A549 (cell line): ENCODE data around the gene ITGA2B.

Source experiments
- CBX2 ChIP-seq: fragments of 200-600 bp; sonication (generic); IDR thresholded peaks from 2 replicates; pipeline ENCODE4 v1.6.1; 2016; ENCODE audit warnings: low read depth, mild to moderate bottlenecking, borderline replicate concordance
- CTCF ChIP-seq: fragments of >200 bp; sonication (Bioruptor Twin); formaldehyde crosslinking; IDR thresholded peaks from 3 replicates; pipeline ENCODE4 v1.5.1; 2016
- KDM1A ChIP-seq: fragments of 200-600 bp; sonication (generic); IDR thresholded peaks from 2 replicates; pipeline ENCODE4 v1.6.1; 2016; ENCODE audit warnings: low read depth, mild to moderate bottlenecking
- MAFK ChIP-seq: fragments of 450-650 bp; IDR thresholded peaks from 2 replicates; pipeline ENCODE4 v1.6.1; 2014; ENCODE audit not compliant: partially characterized antibody
- NR3C1 ChIP-seq: fragments of >200 bp; sonication (Bioruptor Twin); formaldehyde crosslinking; IDR thresholded peaks from 3 replicates; pipeline ENCODE4 v1.6.1; 2017
- POLR2A ChIP-seq: IDR thresholded peaks from 2 replicates; pipeline ENCODE4 v1.6.1; 2012; ENCODE audit warnings: mild to moderate bottlenecking, low read length
- RAD21 ChIP-seq, 2 experiments: fragments of >200 bp in 1 of 2; sonication (Bioruptor Twin) in 1 of 2; formaldehyde crosslinking in 1 of 2; IDR thresholded peaks in 1 of 2; conservative IDR thresholded peaks in 1 of 2; 2 replicates in 1 of 2; 3 replicates in 1 of 2; pipeline ENCODE4 v1.6.1; 2012 to 2018; ENCODE audit warnings: inconsistent platforms in 1 of 2
- REST ChIP-seq: fragments of 200-600 bp; sonication (generic); IDR thresholded peaks from 2 replicates; pipeline ENCODE4 v1.6.1; 2016; ENCODE audit warnings: antibody characterized with exemption, mild to moderate bottlenecking, moderate library complexity
- TF ChIP-seq, protein P1 (sequence below): fragments of 250-450 bp; sonication (Bioruptor Pico); IDR thresholded peaks from 2 replicates; pipeline ENCODE4 v1.5.0; 2021; ENCODE audit warnings: mild to moderate bottlenecking, moderate library complexity, borderline replicate concordance

DNA sequence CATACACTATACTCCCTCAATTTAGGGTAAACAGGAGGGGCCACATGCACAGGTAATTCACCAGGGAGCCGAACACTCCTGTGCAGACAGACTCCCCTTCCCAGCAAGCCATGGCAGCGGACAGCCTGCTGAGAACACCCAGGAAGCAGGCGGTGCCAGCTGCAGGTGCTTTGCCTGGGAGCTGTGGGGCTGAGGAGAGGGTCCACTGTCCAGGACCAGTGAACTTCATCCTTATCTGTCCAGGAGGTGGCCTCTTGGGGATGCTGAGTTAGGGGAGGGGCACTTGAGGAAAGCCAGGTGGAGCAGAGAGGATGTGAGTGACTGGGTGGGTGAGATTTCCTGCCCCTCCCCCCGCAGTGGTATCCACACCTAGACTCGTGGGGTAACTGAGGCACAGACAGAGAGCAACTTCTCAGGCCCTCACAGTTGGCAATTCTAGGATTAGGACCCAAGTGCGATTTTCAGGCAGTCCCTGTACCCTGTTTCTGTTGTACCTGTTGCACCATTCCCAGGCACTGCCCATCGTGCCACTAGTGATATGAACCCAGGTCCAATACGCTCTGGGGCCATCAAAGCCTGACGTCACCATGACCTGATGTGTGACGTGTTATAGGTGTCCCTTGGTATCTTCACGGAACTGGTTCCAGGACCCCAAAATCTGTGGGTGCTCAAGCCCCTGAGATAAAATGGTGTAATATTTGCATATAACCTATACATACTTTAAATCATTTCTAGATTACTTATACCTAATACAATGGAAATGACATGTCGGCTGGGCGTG is 43.2 kb downstream of the ITGA2B start:
- TF ChIP-seq REST (no peak), CTCF (no peak; the same call in 2 of the 3 replicates), POLR2A (no peak), KDM1A (no peak), NR3C1 (no peak), CBX2 (no peak), RAD21 (conservative IDR thresholded peaks at IDR 0.05 in 1 of 2, IDR thresholded peaks at IDR 0.05 in 1 of 2) (no peak), MAFK (no peak)
- TF ChIP-seq, protein P1, sequence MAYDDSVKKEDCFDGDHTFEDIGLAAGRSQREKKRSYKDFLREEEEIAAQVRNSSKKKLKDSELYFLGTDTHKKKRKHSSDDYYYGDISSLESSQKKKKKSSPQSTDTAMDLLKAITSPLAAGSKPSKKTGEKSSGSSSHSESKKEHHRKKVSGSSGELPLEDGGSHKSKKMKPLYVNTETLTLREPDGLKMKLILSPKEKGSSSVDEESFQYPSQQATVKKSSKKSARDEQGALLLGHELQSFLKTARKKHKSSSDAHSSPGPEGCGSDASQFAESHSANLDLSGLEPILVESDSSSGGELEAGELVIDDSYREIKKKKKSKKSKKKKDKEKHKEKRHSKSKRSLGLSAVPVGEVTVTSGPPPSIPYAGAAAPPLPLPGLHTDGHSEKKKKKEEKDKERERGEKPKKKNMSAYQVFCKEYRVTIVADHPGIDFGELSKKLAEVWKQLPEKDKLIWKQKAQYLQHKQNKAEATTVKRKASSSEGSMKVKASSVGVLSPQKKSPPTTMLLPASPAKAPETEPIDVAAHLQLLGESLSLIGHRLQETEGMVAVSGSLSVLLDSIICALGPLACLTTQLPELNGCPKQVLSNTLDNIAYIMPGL (CRISPR knock-in tag) = no peak
